ENCODE measurements around the gene SH3RF3.

DNA sequence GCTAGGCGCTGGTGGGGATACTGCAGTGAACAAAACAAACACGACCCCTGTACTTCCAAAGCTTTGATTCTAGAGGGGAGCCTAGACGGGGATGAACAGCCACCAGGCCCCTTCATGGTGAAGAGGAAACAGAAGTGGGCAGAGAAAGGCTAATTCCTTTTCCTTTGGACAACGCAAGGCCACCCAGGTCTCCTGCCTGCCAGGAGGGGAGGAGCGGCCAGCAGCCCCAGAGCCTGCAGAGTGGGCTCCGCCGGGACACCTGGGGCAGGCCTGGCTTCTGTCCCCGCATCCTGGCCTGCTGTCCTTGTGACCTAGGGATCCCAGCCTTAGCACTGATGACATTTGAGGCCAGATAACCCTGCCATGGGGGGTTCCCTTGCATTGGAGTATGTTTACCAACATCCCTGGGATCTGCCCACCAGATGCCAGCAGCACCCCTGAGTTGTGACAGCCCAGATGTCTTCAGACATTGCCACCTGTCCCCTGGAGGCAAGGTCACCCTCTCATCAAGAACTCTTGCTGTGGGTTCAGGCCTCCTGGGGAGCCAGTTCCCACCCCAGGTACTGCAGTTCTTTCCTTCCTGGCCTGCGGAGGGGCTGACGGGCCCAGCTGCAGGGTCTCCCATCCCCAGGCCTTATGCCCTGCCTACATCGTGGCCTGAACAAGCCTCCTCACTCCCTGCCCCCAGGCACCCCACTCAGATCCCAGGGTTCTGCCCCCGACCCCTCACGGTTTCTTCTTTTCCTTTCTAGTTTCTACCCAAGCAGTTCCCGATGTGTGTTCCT is 359.1 kb downstream of the SH3RF3 start:
- TF ChIP-seq, protein P1, sequence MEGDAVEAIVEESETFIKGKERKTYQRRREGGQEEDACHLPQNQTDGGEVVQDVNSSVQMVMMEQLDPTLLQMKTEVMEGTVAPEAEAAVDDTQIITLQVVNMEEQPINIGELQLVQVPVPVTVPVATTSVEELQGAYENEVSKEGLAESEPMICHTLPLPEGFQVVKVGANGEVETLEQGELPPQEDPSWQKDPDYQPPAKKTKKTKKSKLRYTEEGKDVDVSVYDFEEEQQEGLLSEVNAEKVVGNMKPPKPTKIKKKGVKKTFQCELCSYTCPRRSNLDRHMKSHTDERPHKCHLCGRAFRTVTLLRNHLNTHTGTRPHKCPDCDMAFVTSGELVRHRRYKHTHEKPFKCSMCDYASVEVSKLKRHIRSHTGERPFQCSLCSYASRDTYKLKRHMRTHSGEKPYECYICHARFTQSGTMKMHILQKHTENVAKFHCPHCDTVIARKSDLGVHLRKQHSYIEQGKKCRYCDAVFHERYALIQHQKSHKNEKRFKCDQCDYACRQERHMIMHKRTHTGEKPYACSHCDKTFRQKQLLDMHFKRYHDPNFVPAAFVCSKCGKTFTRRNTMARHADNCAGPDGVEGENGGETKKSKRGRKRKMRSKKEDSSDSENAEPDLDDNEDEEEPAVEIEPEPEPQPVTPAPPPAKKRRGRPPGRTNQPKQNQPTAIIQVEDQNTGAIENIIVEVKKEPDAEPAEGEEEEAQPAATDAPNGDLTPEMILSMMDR (IDR thresholded peaks at IDR 0.05), result no peak
- no peak for TF ChIP-seq POLR2A (IDR thresholded peaks at IDR 0.05)

Measured in breast epithelium (tissue), 3 donors.